ENCODE results near the gene COL1A1. TPM values are rescaled to one million over a fixed set of nuclear protein-coding genes. Genes with fewer than 3 reads are reported as not detected.

COL1A1 gene
- total and polyA plus RNA-seq, 4 donors = 586 to 2,315 (median 1,292) TPM

GRCh38 chr17:50137042-50137441 lies 64.4 kb downstream of the COL1A1 start:
- DNase-seq (ENCODE audit: low read depth in 4 of 6, low spot score in 6 of 6) = no peak
- Histone ChIP-seq H3K27me3 (ENCODE audit: control insufficient read depth, insufficient read depth, low read length) (no peaks in the 10 kb centered on the region), H3K4me3 (ENCODE audit: low read depth, low read length) (no peak overlapping the region), H3K36me3 (ENCODE audit: control insufficient read depth, insufficient read depth, low read length) (peaks cover 96% of the 10 kb centered on the region), H3K4me1 (ENCODE audit: control insufficient read depth, insufficient read depth, low read length) (peaks cover 10% of the 10 kb centered on the region), H3K27ac (ENCODE audit: low read depth, low read length) (no peak overlapping the region), H3K9me3 (ENCODE audit: control insufficient read depth, insufficient read depth, low read length) (no peaks in the 10 kb centered on the region)
- WGBS (ENCODE audit: insufficient coverage) = 94% methylated on average over 4 of the region's 4 CpGs

DNA sequence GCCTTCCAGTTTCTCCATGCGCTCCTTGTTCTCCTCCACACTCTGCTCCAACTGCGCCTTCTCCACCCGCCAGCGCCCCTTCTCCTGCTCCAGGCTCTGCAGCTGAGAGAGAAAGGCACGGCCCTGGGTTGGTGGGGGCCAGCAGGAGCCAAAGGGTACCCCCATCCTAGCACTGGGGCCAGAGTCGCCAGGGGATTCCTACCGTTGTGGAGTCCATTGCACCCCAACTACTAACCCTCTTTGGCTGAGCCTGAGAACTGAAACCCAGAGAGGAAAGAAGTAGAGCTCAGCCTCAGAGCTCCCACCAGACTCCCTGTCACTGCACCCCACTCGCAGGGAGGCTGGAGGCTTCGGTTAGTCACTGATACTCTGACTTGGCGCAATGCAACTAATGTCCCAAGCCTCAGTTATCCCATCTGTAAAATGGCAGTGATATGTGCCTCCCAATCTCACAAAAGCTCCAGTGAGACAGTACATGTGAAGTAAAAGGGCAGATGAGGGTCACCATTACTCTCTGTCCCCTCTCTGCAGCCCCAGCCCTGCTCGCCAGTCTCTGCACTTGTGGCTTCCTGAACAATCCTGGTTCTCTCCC lies 65.2 kb downstream of the COL1A1 start:
- 82% methylated on average over 9 of the region's 11 CpGs for WGBS (ENCODE audit: insufficient coverage)
- DNase-seq (ENCODE audit: low read depth in 4 of 6, low spot score in 6 of 6) = no peak
- no peaks in the 10 kb centered on the region for H3K9me3 ChIP-seq (ENCODE audit: control insufficient read depth, insufficient read depth, low read length)
- H3K27me3 ChIP-seq (ENCODE audit: control insufficient read depth, insufficient read depth, low read length) = no peaks in the 10 kb centered on the region
- no peak overlapping the region for H3K27ac ChIP-seq (ENCODE audit: low read depth, low read length)
- H3K4me3 ChIP-seq (ENCODE audit: low read depth, low read length) = no peak overlapping the region
- H3K4me1 ChIP-seq (ENCODE audit: control insufficient read depth, insufficient read depth, low read length) = peaks cover 10% of the 10 kb centered on the region
- H3K36me3 ChIP-seq (ENCODE audit: control insufficient read depth, insufficient read depth, low read length) = peaks cover 87% of the 10 kb centered on the region

DNA sequence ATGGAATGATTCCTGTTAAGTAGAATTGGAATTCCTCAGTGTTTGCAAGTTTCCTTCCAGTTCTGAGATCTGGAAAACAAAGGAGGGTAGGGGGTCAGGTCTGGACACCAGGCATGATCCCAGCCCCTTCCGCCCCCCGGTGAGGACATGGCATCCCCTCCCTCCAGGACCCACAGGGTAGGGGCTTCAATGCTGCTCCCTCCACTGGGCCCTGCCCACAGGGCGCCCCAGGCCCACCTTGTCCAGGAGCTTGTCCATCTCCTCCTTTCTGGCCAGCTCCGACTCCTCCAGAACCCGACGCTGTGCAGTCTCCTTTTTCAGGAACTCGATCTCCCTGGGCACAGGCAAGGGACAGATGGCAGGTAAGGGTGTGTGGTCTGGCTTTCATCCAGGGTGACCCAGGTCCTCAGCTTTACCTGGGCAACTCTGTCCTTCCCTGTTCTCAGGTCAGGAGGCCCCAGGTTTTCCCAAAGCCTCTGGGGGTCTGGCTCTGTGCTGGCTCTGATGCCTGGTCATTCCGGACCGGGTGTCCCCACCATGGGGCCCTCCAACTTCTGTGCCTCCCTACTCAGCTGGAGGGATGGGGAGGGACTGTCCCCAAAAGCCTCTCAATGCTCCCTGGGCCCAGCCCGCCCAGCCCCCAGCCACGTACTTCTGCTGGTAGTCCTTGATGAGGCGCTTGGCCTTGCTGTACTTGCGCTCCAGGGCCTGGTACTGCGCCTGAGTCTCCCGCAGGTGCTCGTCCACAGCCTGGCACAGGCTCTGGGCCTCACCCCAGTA lies 65.9 kb downstream of the COL1A1 start:
- H3K27ac ChIP-seq (ENCODE audit: low read depth, low read length) = no peak overlapping the region
- no peaks in the 10 kb centered on the region for H3K27me3 ChIP-seq (ENCODE audit: control insufficient read depth, insufficient read depth, low read length)
- no peaks in the 10 kb centered on the region for H3K9me3 ChIP-seq (ENCODE audit: control insufficient read depth, insufficient read depth, low read length)
- 81% methylated on average over 12 of the region's 16 CpGs for WGBS (ENCODE audit: insufficient coverage)
- H3K4me3 ChIP-seq (ENCODE audit: low read depth, low read length) = no peak overlapping the region
- peaks cover 11% of the 10 kb centered on the region for H3K4me1 ChIP-seq (ENCODE audit: control insufficient read depth, insufficient read depth, low read length)
- H3K36me3 ChIP-seq (ENCODE audit: control insufficient read depth, insufficient read depth, low read length) = peaks cover 80% of the 10 kb centered on the region
- no peak for DNase-seq (ENCODE audit: low read depth in 4 of 6, low spot score in 6 of 6)

- Histone ChIP-seq H3K27ac (ENCODE audit: low read depth, low read length) (no peak overlapping the region), H3K9me3 (ENCODE audit: control insufficient read depth, insufficient read depth, low read length) (no peaks in the 10 kb centered on the region), H3K27me3 (ENCODE audit: control insufficient read depth, insufficient read depth, low read length) (no peaks in the 10 kb centered on the region), H3K36me3 (ENCODE audit: control insufficient read depth, insufficient read depth, low read length) (peaks cover 70% of the 10 kb centered on the region), H3K4me3 (ENCODE audit: low read depth, low read length) (no peak overlapping the region), H3K4me1 (ENCODE audit: control insufficient read depth, insufficient read depth, low read length) (peaks cover 10% of the 10 kb centered on the region)
- 50% methylated on average over 8 of the region's 16 CpGs for WGBS (ENCODE audit: insufficient coverage)
- DNase-seq (ENCODE audit: low read depth in 4 of 6, low spot score in 6 of 6) = no peak
Measured at GRCh38 chr17:50134206-50135110, 67.0 kb downstream of the COL1A1 start.

- no peaks in the 10 kb centered on the region for H3K27me3 ChIP-seq (ENCODE audit: control insufficient read depth, insufficient read depth, low read length)
- DNase-seq (ENCODE audit: low read depth in 4 of 6, low spot score in 6 of 6) = no peak
- H3K4me1 ChIP-seq (ENCODE audit: control insufficient read depth, insufficient read depth, low read length) = peaks cover 16% of the 10 kb centered on the region
- H3K27ac ChIP-seq (ENCODE audit: low read depth, low read length) = no peak overlapping the region
- peaks cover 62% of the 10 kb centered on the region for H3K36me3 ChIP-seq (ENCODE audit: control insufficient read depth, insufficient read depth, low read length)
- 31% methylated on average over 14 of the region's 16 CpGs for WGBS (ENCODE audit: insufficient coverage)
- H3K9me3 ChIP-seq (ENCODE audit: control insufficient read depth, insufficient read depth, low read length) = no peaks in the 10 kb centered on the region
- no peak overlapping the region for H3K4me3 ChIP-seq (ENCODE audit: low read depth, low read length)
Measured at GRCh38 chr17:50133769-50134099, 67.7 kb downstream of the COL1A1 start.

Small RNA genes lying within 50 kb of the gene (small RNA-seq; reads per million reads assigned to genes)
- gene SUMO2P7 (ENCODE audit: low replicate concordance) = not detected

Other genes starting within 250 kb of the COL1A1 start
- not detected for gene DLX4, start 232.4 kb downstream of the COL1A1 start, total RNA-seq
- under 1 TPM in 1 of 2 donors, not detected in 1; 0.42 TPM for gene DLX4, start 232.4 kb downstream of the COL1A1 start, polyA plus RNA-seq (ENCODE audit: insufficient read length in 2 of 2)
- under 1 TPM in 1 of 2 donors, not detected in 1; 0.44 TPM for gene DLX3, start 206.4 kb downstream of the COL1A1 start, total RNA-seq
- under 1 TPM; 0.10 to 0.39 TPM for gene DLX3, start 206.4 kb downstream of the COL1A1 start, polyA plus RNA-seq (ENCODE audit: insufficient read length in 2 of 2)
- 10 to 100 TPM; 23.4 to 28.3 TPM for gene ITGA3, start 145.5 kb downstream of the COL1A1 start, total RNA-seq
- 10 to 100 TPM; 23.5 to 34.4 TPM for gene ITGA3, start 145.5 kb downstream of the COL1A1 start, polyA plus RNA-seq (ENCODE audit: insufficient read length in 2 of 2)
- gene PDK2, start 106.3 kb downstream of the COL1A1 start, total RNA-seq = 10 to 100 TPM; 14.7 to 32.6 TPM
- gene PDK2, start 106.3 kb downstream of the COL1A1 start, polyA plus RNA-seq (ENCODE audit: insufficient read length in 2 of 2) = 10 to 100 TPM; 52.8 to 56.1 TPM
- gene SAMD14, start 71.5 kb downstream of the COL1A1 start, total RNA-seq = 10 to 100 TPM; 13.2 to 14.6 TPM
- 10 to 100 TPM; 79.3 to 91.6 TPM for gene SAMD14, start 71.5 kb downstream of the COL1A1 start, polyA plus RNA-seq (ENCODE audit: insufficient read length in 2 of 2)
- gene PPP1R9B, start 51.0 kb downstream of the COL1A1 start, total RNA-seq = 10 to 100 TPM; 23.7 to 40.8 TPM
- gene PPP1R9B, start 51.0 kb downstream of the COL1A1 start, polyA plus RNA-seq (ENCODE audit: insufficient read length in 2 of 2) = 100 to 1,000 TPM; 102 TPM
- under 1 TPM; 0.72 to 0.99 TPM for gene SGCA, start 35.6 kb downstream of the COL1A1 start, total RNA-seq
- gene SGCA, start 35.6 kb downstream of the COL1A1 start, polyA plus RNA-seq (ENCODE audit: insufficient read length in 2 of 2) = 1 to 10 TPM; 1.4 to 3.0 TPM
- 1 to 10 TPM; 1.2 to 3.3 TPM for gene TMEM92, start 72.8 kb upstream of the COL1A1 start, total RNA-seq
- 1 to 10 TPM in 1 of 2 donors, under 1 TPM in 1; 0.49 to 3.0 TPM for gene TMEM92, start 72.8 kb upstream of the COL1A1 start, polyA plus RNA-seq (ENCODE audit: insufficient read length in 2 of 2)
- 10 to 100 TPM; 15.8 to 35.9 TPM for gene XYLT2, start 144.5 kb upstream of the COL1A1 start, total RNA-seq
- gene XYLT2, start 144.5 kb upstream of the COL1A1 start, polyA plus RNA-seq (ENCODE audit: insufficient read length in 2 of 2) = 10 to 100 TPM; 15.3 to 26.3 TPM
- gene MRPL27, start 171.6 kb upstream of the COL1A1 start, total RNA-seq = 10 to 100 TPM; 45.3 to 98.7 TPM
- 10 to 100 TPM; 70.1 to 76.7 TPM for gene MRPL27, start 171.6 kb upstream of the COL1A1 start, polyA plus RNA-seq (ENCODE audit: insufficient read length in 2 of 2)
- gene EME1, start 171.6 kb upstream of the COL1A1 start, total RNA-seq = 1 to 10 TPM; 3.1 to 5.5 TPM
- 1 to 10 TPM; 6.8 to 7.5 TPM for gene EME1, start 171.6 kb upstream of the COL1A1 start, polyA plus RNA-seq (ENCODE audit: insufficient read length in 2 of 2)
- 10 to 100 TPM; 45.7 to 47.7 TPM for gene LRRC59, start 195.9 kb upstream of the COL1A1 start, total RNA-seq
- 10 to 100 TPM; 60.7 to 63.9 TPM for gene LRRC59, start 195.9 kb upstream of the COL1A1 start, polyA plus RNA-seq (ENCODE audit: insufficient read length in 2 of 2)
- 10 to 100 TPM; 10.1 to 50.7 TPM for gene ACSF2, start 224.6 kb upstream of the COL1A1 start, total RNA-seq
- gene ACSF2, start 224.6 kb upstream of the COL1A1 start, polyA plus RNA-seq (ENCODE audit: insufficient read length in 2 of 2) = 10 to 100 TPM; 21.2 to 26.7 TPM